Activated CD8-positive, alpha-beta memory T cell treated with anti-CD3 and anti-CD28 coated beads, Interleukin-2, amount 50 U/mL, for 48 hours (primary cell): Measurements from ENCODE around the gene ST8SIA1.

Source experiments
- DNase-seq: peaks from one replicate; pipeline ENCODE4 v3.0.0-alpha.2; 2020

ST8SIA1 gene

DNA sequence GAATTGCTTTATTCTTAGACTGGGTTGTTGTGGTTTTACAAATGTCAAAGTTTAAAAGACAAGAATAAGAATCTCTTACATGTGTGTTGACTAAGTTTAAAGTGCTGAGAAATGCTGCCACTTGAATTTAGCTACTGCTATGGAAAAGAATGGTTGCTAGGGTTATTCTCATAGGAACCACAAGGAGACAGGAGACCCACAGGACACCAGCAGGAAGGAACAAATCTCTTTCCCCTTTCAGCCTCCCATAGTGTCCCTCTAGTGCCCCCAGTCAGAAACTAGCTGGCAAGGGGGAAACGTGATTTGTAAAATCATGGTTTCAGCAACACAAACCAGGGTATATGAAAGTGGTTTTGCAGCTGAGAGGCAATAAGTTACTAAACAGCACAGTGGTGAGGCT, 102.7 kb downstream of the ST8SIA1 start:
- no peak for DNase-seq

GRCh38 chr12:22231078-22231477, 103.4 kb downstream of the ST8SIA1 start:
- DNase-seq: no peak

GRCh38 chr12:22230280-22230794, 104.2 kb downstream of the ST8SIA1 start:
- no peak for DNase-seq

GRCh38 chr12:22229652-22230279, 104.7 kb downstream of the ST8SIA1 start:
- no peak for DNase-seq

- DNase-seq: no peak
These were observed 106.3 kb downstream of the ST8SIA1 start for GRCh38 chr12:22228022-22228875.

DNA sequence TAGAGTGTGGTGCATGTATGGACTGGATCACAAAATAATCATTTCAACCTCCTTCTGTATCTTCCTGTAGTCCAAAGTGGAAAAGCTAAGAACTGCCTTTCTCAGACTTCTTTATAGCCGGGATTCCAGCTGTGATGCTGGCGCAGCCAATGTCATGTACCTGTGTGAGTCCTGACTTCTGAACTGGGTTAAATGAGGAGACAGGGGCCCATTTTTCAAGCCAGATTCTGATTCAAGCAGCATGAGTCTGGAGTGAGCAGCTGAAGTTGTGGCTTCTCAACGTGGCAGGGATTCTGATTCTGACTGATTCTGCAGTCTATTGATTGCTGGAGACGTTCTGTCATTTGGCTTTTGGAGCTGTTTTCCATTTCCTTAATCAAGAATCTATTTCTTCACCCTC, 111.2 kb downstream of the ST8SIA1 start:
- DNase-seq: no peak

DNA sequence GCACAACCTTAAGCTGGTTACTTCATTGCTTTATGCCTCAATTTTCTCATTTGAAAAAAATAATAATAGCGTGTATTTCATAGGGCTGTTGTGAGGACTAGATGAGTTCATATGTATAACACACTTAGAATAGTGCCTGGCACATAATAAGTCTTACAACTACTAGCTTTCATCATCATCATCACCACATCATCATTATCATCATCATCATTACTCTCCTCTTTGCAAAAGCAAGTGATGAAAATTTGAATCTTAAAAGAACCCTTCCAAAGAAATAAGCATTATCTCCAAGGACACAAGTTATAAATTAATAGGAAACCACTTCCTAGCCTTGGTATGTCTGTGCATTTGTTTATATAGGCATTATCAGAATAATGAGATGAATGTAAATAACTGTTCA, 117.0 kb downstream of the ST8SIA1 start:
- no peak for DNase-seq

DNA sequence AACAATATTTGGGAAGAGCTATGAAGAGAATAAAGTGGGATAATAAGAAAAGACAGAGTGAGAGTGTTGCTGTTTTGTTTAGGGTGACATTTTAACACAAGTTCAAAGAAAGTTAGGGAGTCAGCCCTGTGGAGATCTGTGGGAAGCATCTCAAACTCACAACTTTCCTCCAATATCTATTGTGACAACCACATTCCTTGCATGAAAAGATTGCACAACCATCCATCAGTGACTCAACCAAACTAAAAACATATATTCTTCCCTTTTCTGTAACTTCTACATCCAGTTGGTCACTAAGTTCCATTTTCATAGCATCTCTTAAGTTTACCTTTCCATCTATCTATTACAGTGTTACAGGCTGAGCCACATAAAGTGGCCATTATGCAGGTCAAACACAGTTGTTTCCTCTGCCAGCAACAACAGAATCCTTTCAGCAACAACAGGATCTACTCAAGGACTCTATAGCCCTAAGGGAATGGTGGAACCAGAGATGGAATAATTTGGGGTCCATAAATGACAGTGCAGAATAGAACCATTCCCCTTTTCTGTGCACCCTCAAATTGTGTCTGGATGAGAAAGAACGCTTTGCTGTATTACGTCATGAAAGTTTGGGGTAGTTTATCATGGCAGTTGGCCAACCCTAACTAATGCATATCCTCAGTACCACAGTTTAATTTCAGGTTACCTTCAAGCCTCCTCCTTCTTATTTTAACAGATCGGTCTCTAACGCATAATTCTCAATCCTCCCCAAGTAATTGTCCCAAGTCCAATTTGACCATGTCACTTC, 118.8 kb downstream of the ST8SIA1 start:
- no peak for DNase-seq

DNA sequence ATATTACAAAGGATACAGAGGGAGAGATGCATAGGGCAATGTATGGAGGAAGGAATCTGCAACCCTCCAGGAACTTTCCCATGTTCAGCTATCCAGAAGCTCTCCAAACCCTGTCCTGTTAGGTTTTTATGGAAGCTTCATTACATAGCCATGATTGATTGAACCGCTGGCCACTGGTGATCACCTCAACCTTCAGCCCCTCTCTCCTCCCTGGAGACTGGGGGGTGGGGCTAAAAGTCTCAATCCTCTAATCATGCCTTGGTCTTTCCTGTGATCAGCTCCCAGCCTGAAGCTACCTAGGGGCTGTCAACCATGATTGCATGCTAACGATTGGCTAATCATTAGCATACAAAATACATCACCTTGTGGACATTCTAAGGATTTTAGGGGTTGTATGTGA, 123.4 kb downstream of the ST8SIA1 start:
- DNase-seq: no peak

DNA sequence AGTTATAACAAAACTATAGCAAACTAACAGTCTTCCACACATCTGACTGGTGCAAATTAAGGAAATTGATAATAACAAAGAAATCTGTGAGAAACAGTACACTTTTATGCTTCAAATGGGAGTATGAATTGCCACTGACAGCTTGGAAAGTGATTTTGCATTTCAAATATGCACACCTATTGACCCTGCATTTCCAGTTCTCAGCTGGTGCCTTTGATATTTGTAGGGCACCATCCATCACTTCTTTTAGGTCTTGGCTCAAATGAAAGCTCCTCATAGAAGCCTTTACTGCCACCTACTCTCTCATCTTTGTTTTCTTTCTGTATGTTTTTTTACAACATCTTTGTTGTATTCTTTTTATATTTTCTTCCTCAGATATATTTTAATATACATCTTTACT, 125.1 kb downstream of the ST8SIA1 start:
- DNase-seq: no peak

DNA sequence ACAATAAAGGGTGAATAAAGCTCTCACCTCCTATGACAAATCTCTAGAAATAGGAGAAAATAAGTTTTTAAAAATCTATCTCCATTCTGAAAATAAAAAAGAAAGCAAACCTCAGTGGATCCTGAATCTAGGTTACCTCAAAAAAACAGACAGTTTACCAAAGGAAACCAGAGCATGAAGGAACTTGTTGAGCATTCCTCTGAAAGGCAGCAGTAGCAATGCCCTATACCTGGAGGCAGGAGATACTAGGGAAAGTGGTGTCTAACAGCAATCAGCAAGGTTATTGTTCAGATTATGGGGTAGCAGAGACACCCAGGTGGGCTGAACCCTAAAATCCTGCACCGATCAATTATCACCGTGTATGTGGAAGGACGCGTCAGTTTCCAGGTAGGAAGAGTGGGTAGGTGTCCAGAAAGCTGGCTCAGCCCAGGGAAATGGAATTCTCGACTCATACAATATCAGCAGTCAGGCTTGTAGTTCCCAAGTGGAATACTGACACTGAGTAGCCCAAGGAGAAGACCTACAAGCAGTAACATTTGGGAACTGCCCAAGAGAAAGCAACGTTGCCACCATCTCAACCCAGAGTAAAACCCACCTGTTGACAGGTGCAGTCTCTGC, 128.3 kb downstream of the ST8SIA1 start:
- no peak for DNase-seq

DNA sequence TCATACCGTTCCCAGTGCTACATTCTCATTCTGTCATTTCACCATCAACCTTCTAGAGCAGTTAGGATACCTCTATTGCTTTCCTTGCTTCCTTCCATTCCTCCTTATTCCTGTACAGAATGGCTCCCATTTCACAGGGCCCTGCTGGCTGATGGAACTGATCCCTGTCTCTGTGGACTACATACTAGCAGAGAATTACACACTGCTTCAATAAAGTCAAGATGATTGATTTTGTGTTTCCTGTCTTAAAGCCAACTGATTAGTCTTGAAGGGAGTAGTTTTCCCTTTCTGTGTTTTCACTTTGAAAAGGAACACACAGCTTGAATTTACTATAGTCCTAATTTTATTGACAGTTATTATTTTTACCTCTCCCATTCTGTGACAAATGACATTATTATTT, 130.1 kb downstream of the ST8SIA1 start:
- no peak for DNase-seq

DNA sequence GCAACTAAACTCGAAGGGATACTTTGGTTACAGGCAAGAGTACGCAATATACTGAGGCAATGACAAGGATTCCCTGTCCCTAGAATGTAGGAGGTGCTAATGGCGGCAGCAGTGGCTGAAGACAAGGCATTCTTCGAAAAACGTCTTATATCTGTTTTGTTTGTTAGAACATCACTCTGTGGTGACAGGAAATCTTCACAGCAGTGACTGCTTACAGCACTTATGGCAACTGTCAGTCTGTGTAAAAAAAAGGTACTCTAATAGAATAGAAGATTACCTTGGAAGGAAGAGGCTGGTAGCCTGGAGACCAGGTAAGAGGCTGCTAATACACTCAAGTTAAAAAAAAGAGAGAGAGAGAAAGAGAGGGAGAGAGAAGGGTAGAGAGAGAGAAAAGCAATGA, 131.7 kb downstream of the ST8SIA1 start:
- DNase-seq: no peak

- no peak for DNase-seq
These were observed 133.4 kb downstream of the ST8SIA1 start for GRCh38 chr12:22201101-22201500.

DNA sequence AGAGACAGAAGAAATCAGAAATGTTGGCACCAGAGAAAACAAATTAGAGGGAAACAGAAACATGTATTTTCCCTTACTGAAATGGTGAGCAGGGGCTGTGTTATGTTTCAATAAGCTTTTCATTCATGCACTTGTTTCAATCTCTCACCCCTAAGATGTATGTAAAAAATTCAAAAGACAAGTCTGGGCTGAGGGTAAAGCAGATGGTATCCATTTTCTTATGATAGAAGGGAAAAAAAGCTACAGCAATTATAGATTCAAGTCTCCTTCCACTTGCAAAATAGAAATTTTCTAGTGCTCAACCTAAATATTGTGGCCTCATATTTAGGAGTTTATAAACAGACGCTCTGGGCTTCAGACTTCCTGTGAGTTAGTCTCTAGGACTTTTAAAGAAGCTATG, 138.3 kb downstream of the ST8SIA1 start:
- no peak for DNase-seq

DNA sequence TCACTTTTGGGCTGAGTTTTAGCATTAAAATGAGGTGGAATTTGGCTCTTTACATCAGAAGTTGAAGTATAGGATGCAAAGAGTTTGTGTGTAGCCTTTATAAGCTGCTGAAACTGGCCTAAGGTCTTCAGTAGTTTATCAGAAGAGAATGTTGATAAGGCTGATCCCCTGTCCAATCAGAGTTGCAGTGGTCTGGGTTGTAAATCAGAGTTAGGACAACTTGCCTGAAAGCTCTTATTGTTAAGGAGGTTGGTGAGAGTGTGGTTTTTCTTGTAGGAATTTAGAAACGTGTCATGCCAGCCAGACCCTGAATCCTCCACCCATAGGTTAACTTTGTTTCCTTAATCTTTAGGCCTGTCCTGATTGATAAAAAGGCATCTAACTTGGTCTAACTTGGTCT, 143.5 kb downstream of the ST8SIA1 start:
- no peak for DNase-seq

GRCh38 chr12:22188431-22188830, 146.1 kb downstream of the ST8SIA1 start:
- DNase-seq: no peak

GRCh38 chr12:22180705-22181104, 153.8 kb downstream of the ST8SIA1 start:
- no peak for DNase-seq

DNA sequence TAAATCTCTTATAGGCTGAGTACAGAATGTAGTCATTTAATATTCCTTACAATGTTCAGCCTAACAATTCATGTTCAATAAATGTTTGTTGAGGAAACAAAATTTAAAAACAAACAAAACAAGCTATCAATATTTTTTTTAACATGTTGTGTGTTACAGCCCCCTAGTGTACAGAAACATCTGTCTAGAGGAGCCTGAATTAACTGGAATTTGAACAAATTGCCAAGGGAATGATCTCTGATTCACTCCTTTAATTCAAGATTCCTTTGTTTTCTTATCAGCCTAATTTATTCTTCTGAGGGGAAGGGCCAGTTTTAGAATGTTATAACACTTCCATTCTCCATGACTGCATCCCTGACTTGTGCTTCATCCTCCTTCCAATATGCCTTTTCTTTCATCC, 161.3 kb downstream of the ST8SIA1 start:
- DNase-seq: no peak

GRCh38 chr12:22172501-22172900, 162.0 kb downstream of the ST8SIA1 start:
- DNase-seq: no peak

DNA sequence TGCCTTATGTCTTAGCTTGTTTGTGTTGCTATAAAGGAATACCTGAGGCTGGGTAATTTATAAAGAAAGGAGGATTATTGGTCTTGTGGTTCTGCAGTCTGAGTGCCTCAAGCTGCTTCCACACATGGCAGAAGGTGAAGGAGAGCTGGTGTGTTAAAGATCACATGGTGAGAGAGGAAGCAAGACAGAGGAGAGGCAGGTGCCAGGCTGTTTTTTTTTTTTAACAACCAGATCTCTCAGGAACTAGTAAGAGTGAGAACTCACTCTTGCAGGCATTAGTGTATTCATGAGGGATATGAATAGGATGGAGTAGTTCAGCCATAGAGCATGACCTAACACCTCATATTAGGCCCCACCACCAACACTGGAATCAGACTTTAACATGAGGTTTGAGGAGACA, 165.1 kb downstream of the ST8SIA1 start:
- no peak for DNase-seq

DNA sequence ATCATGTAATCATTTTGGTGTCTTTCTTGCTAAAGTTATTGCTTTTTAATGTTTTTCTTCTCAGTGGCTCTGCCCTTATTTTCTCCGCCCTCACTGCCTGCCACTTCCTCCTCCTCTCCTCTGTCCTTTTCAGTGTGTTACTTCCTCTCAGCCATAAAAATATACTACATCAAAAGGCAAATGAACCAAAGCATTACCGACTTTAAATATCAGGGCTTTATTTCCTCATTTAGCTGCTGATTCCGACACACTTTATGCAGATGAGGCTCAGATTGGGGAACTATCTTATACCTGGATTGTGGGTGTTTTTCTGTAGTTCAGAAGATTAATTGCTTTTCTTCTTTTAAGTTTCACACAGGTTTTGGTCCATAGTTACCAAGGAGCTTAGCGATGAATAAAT, 170.4 kb downstream of the ST8SIA1 start:
- DNase-seq: no peak

- DNase-seq: no peak
These were observed 170.9 kb downstream of the ST8SIA1 start for GRCh38 chr12:22163594-22163993.
